ENCODE measurements around the gene APP.

APP gene

DNA sequence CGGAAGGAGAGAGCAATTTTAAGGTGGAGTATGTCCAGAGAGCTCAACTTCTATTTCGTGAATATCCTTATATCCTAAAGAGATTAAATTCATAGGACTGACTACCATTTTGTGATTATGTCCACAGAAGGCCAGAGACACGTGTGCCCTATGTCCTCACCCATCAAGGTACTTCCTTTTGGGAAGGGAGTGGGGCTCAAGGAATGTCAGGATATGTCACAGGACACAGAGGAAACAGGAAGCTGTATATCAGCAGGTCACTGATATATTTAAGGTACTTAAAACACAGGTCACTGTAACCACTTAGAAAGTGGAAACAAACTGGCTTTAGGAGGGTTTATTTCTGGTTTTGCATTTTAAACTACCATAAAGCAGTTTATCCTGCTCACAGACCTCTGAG, 184.6 kb downstream of the APP start:
- Histone ChIP-seq H3K4me3 (ENCODE audit: low read length) (no peak overlapping the region), H3K4me2 (ENCODE audit: low read length) (no peak overlapping the region), H3K79me2 (ENCODE audit: low read length) (no peaks in the 10 kb centered on the region), H2AFZ (ENCODE audit: low read depth, low read length) (no peak overlapping the region), H3K4me1 (ENCODE audit: low read length) (no peaks in the 10 kb centered on the region), H3K9me3 (ENCODE audit: insufficient read depth, low read length) (no peaks in the 10 kb centered on the region), H4K20me1 (ENCODE audit: insufficient read depth, low read length) (no peaks in the 10 kb centered on the region), H3K27ac (ENCODE audit: low read length) (no peak overlapping the region), H3K36me3 (replicated peaks; ENCODE audit: low read depth, low read length) (no peaks in the 10 kb centered on the region), H3K27me3 (ENCODE audit: low read depth, low read length) (no peaks in the 10 kb centered on the region), H3K9ac (ENCODE audit: low read length) (no peak overlapping the region)
- no peak for TF ChIP-seq EZH2phosphoT487 (IDR thresholded peaks at IDR 0.05; ENCODE audit: low read depth)
- TF ChIP-seq, protein P1, sequence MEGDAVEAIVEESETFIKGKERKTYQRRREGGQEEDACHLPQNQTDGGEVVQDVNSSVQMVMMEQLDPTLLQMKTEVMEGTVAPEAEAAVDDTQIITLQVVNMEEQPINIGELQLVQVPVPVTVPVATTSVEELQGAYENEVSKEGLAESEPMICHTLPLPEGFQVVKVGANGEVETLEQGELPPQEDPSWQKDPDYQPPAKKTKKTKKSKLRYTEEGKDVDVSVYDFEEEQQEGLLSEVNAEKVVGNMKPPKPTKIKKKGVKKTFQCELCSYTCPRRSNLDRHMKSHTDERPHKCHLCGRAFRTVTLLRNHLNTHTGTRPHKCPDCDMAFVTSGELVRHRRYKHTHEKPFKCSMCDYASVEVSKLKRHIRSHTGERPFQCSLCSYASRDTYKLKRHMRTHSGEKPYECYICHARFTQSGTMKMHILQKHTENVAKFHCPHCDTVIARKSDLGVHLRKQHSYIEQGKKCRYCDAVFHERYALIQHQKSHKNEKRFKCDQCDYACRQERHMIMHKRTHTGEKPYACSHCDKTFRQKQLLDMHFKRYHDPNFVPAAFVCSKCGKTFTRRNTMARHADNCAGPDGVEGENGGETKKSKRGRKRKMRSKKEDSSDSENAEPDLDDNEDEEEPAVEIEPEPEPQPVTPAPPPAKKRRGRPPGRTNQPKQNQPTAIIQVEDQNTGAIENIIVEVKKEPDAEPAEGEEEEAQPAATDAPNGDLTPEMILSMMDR (IDR thresholded peaks at IDR 0.05; ENCODE audit: low read depth, low read length): no peak

DNA sequence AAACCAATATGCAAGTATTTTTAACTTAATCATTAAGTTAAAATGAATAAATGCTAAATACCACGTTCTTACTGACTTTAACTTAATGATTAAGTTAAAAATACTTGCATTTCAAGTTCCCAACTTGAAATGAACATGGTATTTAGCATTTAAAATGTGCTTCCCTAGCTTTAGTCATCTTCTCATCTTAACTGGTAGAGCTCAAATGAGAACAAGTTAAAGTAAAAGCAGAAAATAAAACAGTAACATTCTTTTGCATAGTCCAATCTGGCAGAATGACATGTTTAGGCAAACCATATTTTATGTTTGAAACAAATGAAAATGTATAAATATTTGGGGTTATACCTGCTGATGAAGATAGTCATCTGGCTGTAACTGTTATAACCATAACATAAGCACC, 186.0 kb downstream of the APP start:
- Histone ChIP-seq H2AFZ (ENCODE audit: low read depth, low read length) (no peak overlapping the region), H3K9ac (ENCODE audit: low read length) (no peak overlapping the region), H3K27me3 (ENCODE audit: low read depth, low read length) (no peaks in the 10 kb centered on the region), H3K4me1 (ENCODE audit: low read length) (no peaks in the 10 kb centered on the region), H3K27ac (ENCODE audit: low read length) (no peak overlapping the region), H4K20me1 (ENCODE audit: insufficient read depth, low read length) (no peaks in the 10 kb centered on the region), H3K9me3 (ENCODE audit: insufficient read depth, low read length) (no peaks in the 10 kb centered on the region), H3K4me2 (ENCODE audit: low read length) (no peak overlapping the region), H3K36me3 (replicated peaks; ENCODE audit: low read depth, low read length) (no peaks in the 10 kb centered on the region), H3K79me2 (ENCODE audit: low read length) (no peaks in the 10 kb centered on the region), H3K4me3 (ENCODE audit: low read length) (no peak overlapping the region)
- TF ChIP-seq, protein P1 (IDR thresholded peaks at IDR 0.05; ENCODE audit: low read depth, low read length): no peak
- TF ChIP-seq EZH2phosphoT487 (IDR thresholded peaks at IDR 0.05; ENCODE audit: low read depth): no peak

DNA sequence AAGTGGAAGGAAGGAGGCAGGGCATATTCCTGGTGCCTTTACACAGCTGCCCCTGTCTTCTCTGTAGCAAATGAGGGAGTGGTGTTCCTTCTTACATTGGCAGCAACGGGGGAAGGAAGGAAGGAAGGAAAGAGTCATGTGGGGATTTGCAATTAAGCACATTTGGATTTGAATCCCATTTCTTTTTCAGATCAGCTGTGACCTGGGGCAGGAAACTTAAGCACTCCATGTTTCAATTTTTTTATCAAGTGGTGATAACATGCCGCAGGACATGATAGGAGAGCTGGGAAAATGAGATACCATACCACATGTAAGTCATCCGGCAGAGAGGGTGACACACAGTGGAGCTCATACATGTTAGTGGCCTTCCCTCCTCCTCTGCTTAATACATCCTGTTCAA, 186.8 kb downstream of the APP start:
- no peaks in the 10 kb centered on the region for H3K79me2 ChIP-seq (ENCODE audit: low read length)
- no peak overlapping the region for H3K27ac ChIP-seq (ENCODE audit: low read length)
- H3K9ac ChIP-seq (ENCODE audit: low read length): no peak overlapping the region
- H2AFZ ChIP-seq (ENCODE audit: low read depth, low read length): no peak overlapping the region
- no peaks in the 10 kb centered on the region for H3K4me1 ChIP-seq (ENCODE audit: low read length)
- H3K9me3 ChIP-seq (ENCODE audit: insufficient read depth, low read length): no peaks in the 10 kb centered on the region
- no peaks in the 10 kb centered on the region for H4K20me1 ChIP-seq (ENCODE audit: insufficient read depth, low read length)
- H3K36me3 ChIP-seq (replicated peaks; ENCODE audit: low read depth, low read length): no peaks in the 10 kb centered on the region
- no peaks in the 10 kb centered on the region for H3K27me3 ChIP-seq (ENCODE audit: low read depth, low read length)
- TF ChIP-seq EZH2phosphoT487 (IDR thresholded peaks at IDR 0.05; ENCODE audit: low read depth): no peak
- TF ChIP-seq, protein P1 (IDR thresholded peaks at IDR 0.05; ENCODE audit: low read depth, low read length): no peak
- no peak overlapping the region for H3K4me2 ChIP-seq (ENCODE audit: low read length)
- no peak overlapping the region for H3K4me3 ChIP-seq (ENCODE audit: low read length)

DNA sequence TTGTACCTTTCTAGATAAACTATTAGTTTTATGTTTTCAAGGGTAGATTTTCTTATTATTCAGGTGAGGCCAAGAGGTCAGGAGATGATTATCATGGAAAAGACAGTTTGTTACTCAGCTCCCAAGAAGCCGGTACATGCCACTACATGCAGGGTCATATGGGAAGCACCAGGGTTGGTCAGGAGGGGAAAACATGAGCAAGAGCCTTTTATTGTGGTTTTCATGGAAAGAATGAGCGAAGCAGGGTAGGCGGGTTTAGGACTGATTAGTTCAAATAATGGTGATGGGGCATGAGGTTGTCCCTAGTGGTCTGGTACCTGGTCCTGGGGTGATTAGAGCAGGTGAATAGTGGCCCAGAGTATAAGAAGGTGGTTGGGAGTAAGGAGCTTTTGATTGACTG, 189.9 kb downstream of the APP start:
- Histone ChIP-seq H3K4me3 (ENCODE audit: low read length) (no peak overlapping the region), H3K79me2 (ENCODE audit: low read length) (no peaks in the 10 kb centered on the region), H4K20me1 (ENCODE audit: insufficient read depth, low read length) (no peaks in the 10 kb centered on the region), H3K9me3 (ENCODE audit: insufficient read depth, low read length) (no peaks in the 10 kb centered on the region), H3K9ac (ENCODE audit: low read length) (no peak overlapping the region), H3K27ac (ENCODE audit: low read length) (no peak overlapping the region), H3K36me3 (replicated peaks; ENCODE audit: low read depth, low read length) (no peaks in the 10 kb centered on the region), H3K4me2 (ENCODE audit: low read length) (no peak overlapping the region), H3K4me1 (ENCODE audit: low read length) (no peaks in the 10 kb centered on the region), H3K27me3 (ENCODE audit: low read depth, low read length) (no peaks in the 10 kb centered on the region), H2AFZ (ENCODE audit: low read depth, low read length) (no peak overlapping the region)
- TF ChIP-seq, protein P1 (IDR thresholded peaks at IDR 0.05; ENCODE audit: low read depth, low read length): no peak
- no peak for TF ChIP-seq EZH2phosphoT487 (IDR thresholded peaks at IDR 0.05; ENCODE audit: low read depth)

Measured in OCI-LY3 (cell line).